K562 (cell line): ENCODE data around the gene SND1. TPM values are rescaled to one million over a fixed set of nuclear protein-coding genes. Genes with fewer than 3 reads are reported as not detected.

Source experiments
- ATAC-seq: fragments of 200-7000 bp; cut with Tn5 transposase; 3 replicates; pipeline ENCODE4 v1.9.1; 2020; ENCODE audit warnings: moderate library complexity
- BruUV-seq: library from RNA; stranded (reverse); fragments of 400-500 nt; replicated peaks from 2 replicates; lab custom pipeline; 2021; lab: Mats Ljungman, UMichigan
- CTCF ChIA-PET: fragments of 300-600 bp; formaldehyde crosslinking; extraction: SDS; loops from one replicate; lab custom pipeline; 2021; ENCODE audit warnings: low intra/inter-chr PET ratio; lab: Yijun Ruan, JAX
- POLR2A ChIA-PET: fragments of 300-600, 350-650 bp; sonication (Branson Sonifier 250); formaldehyde crosslinking; extraction: SDS; loops from one replicate; lab custom pipeline; 2021; ENCODE audit warnings: antibody characterized with exemption, inconsistent platforms; lab: Yijun Ruan, JAX
- DNase-seq, 4 experiments: peaks; one replicate each; pipeline versions ENCODE4 v3.0.0 to v3.0.0-alpha.2; 2011 to 2018; ENCODE audit warnings: low spot score in 3 of 4, mixed read lengths in 3 of 4; ENCODE audit errors: extremely low read depth in 1 of 4
- FAIRE-seq: peaks from 2 replicates; lab custom pipeline; 2011; peaks lifted over from hg19 to GRCh38; lab: Jason Lieb, UNC
- H2AFZ ChIP-seq: 2 replicates; pipeline ENCODE4 v1.6.0; 2011; ENCODE audit warnings: low read depth, low read length, control low read depth, inconsistent platforms
- H3K27ac ChIP-seq: fragments of 200-600 bp; 3 replicates; pipeline ENCODE4 v1.8.0; 2011; ENCODE audit warnings: low read depth, mild to moderate bottlenecking, control low read depth, inconsistent platforms, low read length, moderate library complexity, mixed read lengths; ENCODE audit errors: extremely low read depth
- H3K27me3 ChIP-seq, 2 experiments: fragments of 300-600 bp in 1 of 2; 2 replicates in 1 of 2; 3 replicates in 1 of 2; pipeline versions ENCODE4 v1.6.0 to v1.8.0; 2011; ENCODE audit warnings: inconsistent platforms in 2 of 2, low read length in 2 of 2, mild to moderate bottlenecking in 1 of 2, mixed read lengths in 1 of 2, moderate library complexity in 1 of 2; ENCODE audit not compliant: control insufficient read depth in 2 of 2, insufficient read depth in 2 of 2
- H3K36me3 ChIP-seq: fragments of 300-600 bp; 3 replicates; pipeline ENCODE4 v1.8.0; 2011; ENCODE audit warnings: mild to moderate bottlenecking, low read length, inconsistent platforms; ENCODE audit not compliant: control insufficient read depth, insufficient read depth
- H3K4me1 ChIP-seq, 2 experiments: fragments of 200-600 bp in 1 of 2; replicated peaks in 1 of 2; 2 replicates in 1 of 2; 3 replicates in 1 of 2; pipeline versions ENCODE4 v1.5.1 to v1.8.0; 2011; ENCODE audit warnings: inconsistent platforms in 2 of 2, low read length in 2 of 2, mild to moderate bottlenecking in 1 of 2, mixed read lengths in 1 of 2, moderate library complexity in 1 of 2; ENCODE audit not compliant: control insufficient read depth in 2 of 2, insufficient read depth in 2 of 2
- H3K4me2 ChIP-seq: 2 replicates; pipeline ENCODE4 v1.6.1; 2011; ENCODE audit warnings: low read length, control low read depth, inconsistent platforms, mixed read lengths; ENCODE audit not compliant: insufficient read depth
- H3K4me3 ChIP-seq: fragments of 200-600 bp; sonication (generic), shearing (Covaris generic); 2 replicates; pipeline ENCODE4 v1.5.1; 2016; ENCODE audit warnings: control low read depth, inconsistent platforms
- H3K79me2 ChIP-seq: fragments of 200-600 bp; 3 replicates; pipeline ENCODE4 v1.8.0; 2011; ENCODE audit warnings: low read length, inconsistent platforms; ENCODE audit not compliant: control insufficient read depth, insufficient read depth
- H3K9ac ChIP-seq, 2 experiments: 2 replicates each; pipeline versions ENCODE4 v1.6.0 to v1.6.1; 2011; ENCODE audit warnings: low read depth in 2 of 2, low read length in 2 of 2, control low read depth in 1 of 2, inconsistent platforms in 1 of 2, mild to moderate bottlenecking in 1 of 2, mixed read lengths in 1 of 2; ENCODE audit not compliant: insufficient read depth in 1 of 2
- H3K9me1 ChIP-seq: one replicate; pipeline ENCODE4 v1.6.0; 2011; ENCODE audit warnings: inconsistent platforms, mild to moderate bottlenecking, low read length, moderate library complexity; ENCODE audit not compliant: control insufficient read depth, insufficient read depth
- H3K9me3 ChIP-seq: replicated peaks from 2 replicates; pipeline ENCODE4 v1.5.1; 2011; ENCODE audit warnings: low read depth, low read length, inconsistent platforms; ENCODE audit not compliant: control insufficient read depth, insufficient read depth
- H4K20me1 ChIP-seq: replicated peaks from 2 replicates; pipeline ENCODE4 v1.6.1; 2011; ENCODE audit warnings: low read length, inconsistent platforms, mixed read lengths; ENCODE audit not compliant: control insufficient read depth, insufficient read depth
- ELK1 ChIP-seq: sonication (generic); formaldehyde crosslinking; IDR thresholded peaks from 2 replicates; pipeline ENCODE4 v1.8.1; 2022; ENCODE audit warnings: missing genetic modification reagents
- GABPA ChIP-seq: fragments of 200-800 bp; sonication (Bioruptor generic); conservative IDR thresholded peaks from 2 replicates; pipeline ENCODE4 v1.6.1; 2016; ENCODE audit warnings: low read depth, missing genetic modification characterization, missing compliant biosample characterization
- HSF4 ChIP-seq: fragments of 250-450 bp; sonication (Bioruptor Pico); IDR thresholded peaks from 2 replicates; pipeline ENCODE4 v2.1.2; 2022; ENCODE audit warnings: mild to moderate bottlenecking, moderate library complexity, borderline replicate concordance
- MEF2D ChIP-seq: conservative IDR thresholded peaks from 2 replicates; pipeline ENCODE4 v1.6.1; 2016; ENCODE audit warnings: low read depth, missing genetic modification characterization, missing compliant biosample characterization
- NR0B1 ChIP-seq: fragments of 450-650 bp; IDR thresholded peaks from one replicate; pipeline ENCODE4 v1.6.1; 2018; ENCODE audit warnings: mild to moderate bottlenecking, moderate library complexity; ENCODE audit not compliant: partially characterized antibody
- SAFB ChIP-seq: fragments of 200-400 bp; formaldehyde crosslinking; IDR thresholded peaks from 2 replicates; pipeline ENCODE4 v1.6.1; 2017; ENCODE audit warnings: low read depth, low read length, borderline replicate concordance
- SIX5 ChIP-seq, 2 experiments: IDR thresholded peaks; 2 replicates each; pipeline ENCODE4 v1.6.1; 2011; ENCODE audit warnings: low read length in 2 of 2, borderline replicate concordance in 1 of 2, low read depth in 1 of 2, mild to moderate bottlenecking in 1 of 2, moderate library complexity in 1 of 2; ENCODE audit not compliant: insufficient read depth in 1 of 2
- SMARCA4 ChIP-seq: fragments of 450-650 bp; IDR thresholded peaks from 2 replicates; pipeline ENCODE4 v1.6.1; 2016
- STAG1 ChIP-seq: sonication (generic); formaldehyde crosslinking; IDR thresholded peaks from 2 replicates; pipeline ENCODE4 v1.5.0; 2020; ENCODE audit warnings: missing genetic modification reagents, borderline replicate concordance
- ZNF512 ChIP-seq: IDR thresholded peaks from 2 replicates; pipeline ENCODE4 v1.6.1; 2016; ENCODE audit warnings: missing genetic modification characterization, missing compliant biosample characterization
- WGBS: fragments of 100-300 bp; shearing (Covaris generic); methylation state at CpG from one replicate; pipeline ENCODE4 v1.1.6; 2016; ENCODE audit warnings: low coverage, mixed read lengths; ENCODE audit not compliant: insufficient coverage; ENCODE audit errors: missing lambda C conversion rate; 5-methylcytosine and 5-hydroxymethylcytosine counted together
- in situ Hi-C: fragments of 300-500 bp; cut with MboI; formaldehyde crosslinking; loops from 4 replicates; pipeline ENCODE4 v1.15.0; 2018; ENCODE audit warnings: inconsistent platforms, mixed read lengths
- intact Hi-C: fragments of 100-400 bp; cut with micrococcal nuclease; formaldehyde crosslinking; loops from 2 replicates; pipeline ENCODE4 v1.14.2; 2022
- polyA plus RNA-seq, 8 experiments: library from polyadenylated mRNA; depleted of rRNA in 4 of 8; stranded (reverse) in 5 of 8; unstranded in 3 of 8; fragments of >200 nt; fragmentation: Nextera tagmentation in 2 of 8; fragmentation: Illumina TruSeq in 1 of 8; extraction: Ambion mirVana in 2 of 8; extraction: Trizol in 1 of 8; gene quantifications; 2 replicates each; pipeline versions ENCODE4 v1.2.1 to v1.2.3, GENCODE V29; 2011 to 2014; ENCODE audit warnings: inconsistent platforms in 1 of 8, missing spikeins in 1 of 8
- total RNA-seq, 7 experiments: library from RNA; depleted of rRNA in 6 of 7; stranded (reverse); fragments of >200 nt in 6 of 7; fragmentation: Illumina TruSeq in 2 of 7; extraction: Trizol in 2 of 7; gene quantifications; 2 replicates each; pipeline versions ENCODE4 v1.2.1 to v1.2.3, GENCODE V29; 2011 to 2021; ENCODE audit warnings: low replicate concordance in 1 of 7

The SND1 gene
- total and polyA plus RNA-seq, 9 of the 15 experiments (the other 6 are each of a cell fraction or from before 2014, with no cell fraction given): 46.5 to 307 (median 191) TPM

DNA sequence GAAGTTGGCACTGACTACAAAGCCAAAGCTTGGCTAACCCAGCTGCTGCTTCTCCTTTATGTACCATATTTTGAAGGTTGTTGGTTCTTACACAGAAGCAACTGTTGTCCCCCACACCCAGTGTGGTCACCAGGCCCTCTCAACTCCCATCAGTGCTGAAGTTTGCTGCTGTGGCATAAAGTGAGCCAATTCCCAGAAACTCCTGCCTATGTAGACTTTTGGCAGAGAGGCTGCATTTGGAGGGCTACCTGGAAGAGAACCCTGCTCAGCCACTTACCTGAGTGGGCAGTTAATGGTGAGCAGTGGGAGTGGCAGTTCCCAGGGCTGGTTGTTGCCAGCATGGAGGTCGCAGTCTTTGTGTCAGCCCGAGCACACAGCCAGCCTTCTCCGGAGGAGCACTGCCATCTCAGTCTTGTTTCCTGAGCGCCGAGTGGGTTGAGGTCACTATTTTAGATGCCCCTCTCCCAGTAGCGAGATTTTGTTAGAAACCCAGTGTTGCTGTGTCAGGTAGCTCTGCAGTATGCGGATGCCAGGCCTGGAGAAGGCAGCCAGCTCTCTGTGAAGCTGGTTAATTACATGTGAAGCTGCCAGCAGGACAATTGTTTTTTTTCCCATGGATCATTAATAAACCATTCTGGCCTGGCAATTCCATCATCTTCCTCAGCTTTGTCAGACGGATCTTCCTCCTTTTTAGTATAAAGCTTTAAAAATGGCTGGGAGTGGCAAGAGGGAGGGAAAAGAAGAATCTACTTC is 354.7 kb downstream of the SND1 start:
- H3K4me2 ChIP-seq: no peak overlapping the region
- ATAC-seq: no peak
- POLR2A ChIA-PET: interaction anchor here (1.4 kb wide), 1 partner anchor 26 kb away, joined by 3 read pairs; no protein-coding TSS in a partner anchor

More for the DNA sequence above, 354.7 kb downstream of the SND1 start:
- Histone ChIP-seq H3K9me1 (peaks cover 7% of the 10 kb centered on the region), H3K9ac (peak overlapping the region in 1 of 2 experiments; percentile 30; a peak in 1 of 4 replicates), H3K27ac (no peak overlapping the region), H4K20me1 (no peaks in the 10 kb centered on the region; the same call in 1 of the 2 replicates), H3K4me3 (no peak overlapping the region), H3K27me3 (no peaks in the 10 kb centered on the region), H3K36me3 (peaks cover 50% of the 10 kb centered on the region), H3K79me2 (no peaks in the 10 kb centered on the region; the same call in 2 of the 3 replicates), H3K9me3 (no peaks in the 10 kb centered on the region), H3K4me1 (peaks cover 10 to 24% of the 10 kb centered on the region in 2 experiments; a peak in 3 of 5 replicates), H2AFZ (no peak overlapping the region)
- in situ Hi-C loops (no loop called here), intact Hi-C loops (no loop called here)
- no peak for DNase-seq
- TF ChIP-seq ELK1 (CRISPR knock-in tag): no peak
- TF ChIP-seq MEF2D: no peak
- no peak for TF ChIP-seq GABPA (tag)
- no peak for TF ChIP-seq ZNF512
- no peak for TF ChIP-seq SMARCA4
- no peak for TF ChIP-seq HSF4
- TF ChIP-seq STAG1 (CRISPR knock-in tag): no peak
- TF ChIP-seq SIX5 (IDR thresholded peaks at IDR 0.05; ENCODE audit: borderline replicate concordance in 1 of 2, insufficient read depth in 1 of 2, low read depth in 1 of 2, low read length in 2 of 2): no peak
- TF ChIP-seq SAFB: no peak
- no peak for TF ChIP-seq NR0B1
- CTCF ChIA-PET: no interaction called here
- no TSS peak for BruUV-seq
- FAIRE-seq: no peak
- WGBS: 95% methylated on average over 8 of the region's 8 CpGs
